ENCODE data around the gene GTF3C2. TPM values are rescaled to one million over a fixed set of nuclear protein-coding genes. Genes with fewer than 3 reads are reported as not detected.

The GTF3C2 gene
- total RNA-seq, 1 experiment from 2014 or later, result 85.4 TPM

DNA sequence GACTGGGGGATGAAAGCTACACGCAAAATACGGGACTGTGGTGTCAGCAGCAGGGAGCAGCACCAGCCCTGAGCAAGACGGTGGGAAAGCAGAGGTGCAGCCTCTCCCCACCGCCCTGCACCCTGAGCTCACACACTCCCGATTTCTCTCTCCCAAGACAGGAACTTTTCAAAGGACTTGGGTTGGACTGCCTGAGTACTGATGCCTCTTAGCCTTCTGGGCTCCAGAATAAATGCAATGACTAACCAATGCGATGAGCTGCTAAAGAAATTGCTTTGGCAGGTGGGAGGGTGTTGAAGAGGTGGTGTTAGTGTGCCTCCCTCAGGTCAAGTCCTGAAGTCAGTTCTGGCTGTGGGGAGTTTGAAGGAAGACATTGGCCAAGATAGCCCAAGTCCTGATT, 64.7 kb downstream of the GTF3C2 start:
- no peak for DNase-seq
- H3K4me3 Mint-ChIP-seq (ENCODE audit: low read depth, unreplicated experiment), result no peak overlapping the region

DNA sequence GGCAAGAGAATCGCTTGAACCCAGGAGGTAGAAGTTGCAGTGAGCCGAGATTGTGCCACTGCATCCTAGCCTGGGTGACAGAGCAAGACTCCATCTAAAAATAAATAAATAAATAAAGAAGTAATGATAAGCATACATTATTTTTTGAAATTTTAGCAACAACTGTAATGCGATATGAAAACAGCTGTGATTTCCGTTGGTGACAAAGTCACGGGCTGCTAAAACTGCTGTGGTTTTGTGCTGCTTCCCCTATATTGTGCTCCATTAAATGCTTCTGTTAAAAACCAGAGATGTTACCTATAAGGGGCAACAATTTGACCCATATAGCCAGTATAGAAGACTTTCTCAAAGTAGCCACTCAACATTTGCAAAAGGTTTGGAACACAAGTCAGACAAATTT, 66.0 kb downstream of the GTF3C2 start:
- CTCF ChIA-PET, result no interaction called here
- no peaks in the 10 kb centered on the region for H3K9me3 Mint-ChIP-seq (ENCODE audit: low read depth, unreplicated experiment)
- H3K4me1 Mint-ChIP-seq (ENCODE audit: low read depth, unreplicated experiment), result peaks cover 23% of the 10 kb centered on the region
- H3K36me3 Mint-ChIP-seq (ENCODE audit: insufficient read depth, unreplicated experiment), result no peaks in the 10 kb centered on the region
- DNase-seq, result no peak
- H3K27ac Mint-ChIP-seq (ENCODE audit: unreplicated experiment), result no peak overlapping the region
- intact Hi-C loops (cut with micrococcal nuclease; ENCODE audit: unreplicated experiment), result no loop called here
- TF ChIP-seq, protein P1, sequence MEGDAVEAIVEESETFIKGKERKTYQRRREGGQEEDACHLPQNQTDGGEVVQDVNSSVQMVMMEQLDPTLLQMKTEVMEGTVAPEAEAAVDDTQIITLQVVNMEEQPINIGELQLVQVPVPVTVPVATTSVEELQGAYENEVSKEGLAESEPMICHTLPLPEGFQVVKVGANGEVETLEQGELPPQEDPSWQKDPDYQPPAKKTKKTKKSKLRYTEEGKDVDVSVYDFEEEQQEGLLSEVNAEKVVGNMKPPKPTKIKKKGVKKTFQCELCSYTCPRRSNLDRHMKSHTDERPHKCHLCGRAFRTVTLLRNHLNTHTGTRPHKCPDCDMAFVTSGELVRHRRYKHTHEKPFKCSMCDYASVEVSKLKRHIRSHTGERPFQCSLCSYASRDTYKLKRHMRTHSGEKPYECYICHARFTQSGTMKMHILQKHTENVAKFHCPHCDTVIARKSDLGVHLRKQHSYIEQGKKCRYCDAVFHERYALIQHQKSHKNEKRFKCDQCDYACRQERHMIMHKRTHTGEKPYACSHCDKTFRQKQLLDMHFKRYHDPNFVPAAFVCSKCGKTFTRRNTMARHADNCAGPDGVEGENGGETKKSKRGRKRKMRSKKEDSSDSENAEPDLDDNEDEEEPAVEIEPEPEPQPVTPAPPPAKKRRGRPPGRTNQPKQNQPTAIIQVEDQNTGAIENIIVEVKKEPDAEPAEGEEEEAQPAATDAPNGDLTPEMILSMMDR (IDR thresholded peaks at IDR 0.05; ENCODE audit: unreplicated experiment), result no peak
- peaks cover 33% of the 10 kb centered on the region for H3K27me3 Mint-ChIP-seq (ENCODE audit: unreplicated experiment)
- no peak overlapping the region for H3K4me3 Mint-ChIP-seq (ENCODE audit: low read depth, unreplicated experiment)
- no TSS peak for BruUV-seq (replicated peaks)

More for the DNA sequence above, 64.7 kb downstream of the GTF3C2 start:
- Mint-ChIP-seq H3K36me3 (ENCODE audit: insufficient read depth, unreplicated experiment) (no peaks in the 10 kb centered on the region), H3K27ac (ENCODE audit: unreplicated experiment) (no peak overlapping the region), H3K27me3 (ENCODE audit: unreplicated experiment) (peaks cover 27% of the 10 kb centered on the region), H3K4me1 (ENCODE audit: low read depth, unreplicated experiment) (peaks cover 23% of the 10 kb centered on the region), H3K9me3 (ENCODE audit: low read depth, unreplicated experiment) (no peaks in the 10 kb centered on the region)
- intact Hi-C loops (cut with micrococcal nuclease; ENCODE audit: unreplicated experiment), result no loop called here
- BruUV-seq (replicated peaks), result no TSS peak
- CTCF ChIA-PET, result interaction anchor here (0.6 to 3.5 kb wide), 4 partner anchors 10 to 100 kb away, joined by 4 to 32 read pairs (median 18); partner anchors contain the start of gene TRIM54
- TF ChIP-seq, protein P1 (IDR thresholded peaks at IDR 0.05; ENCODE audit: unreplicated experiment), result no peak

DNA sequence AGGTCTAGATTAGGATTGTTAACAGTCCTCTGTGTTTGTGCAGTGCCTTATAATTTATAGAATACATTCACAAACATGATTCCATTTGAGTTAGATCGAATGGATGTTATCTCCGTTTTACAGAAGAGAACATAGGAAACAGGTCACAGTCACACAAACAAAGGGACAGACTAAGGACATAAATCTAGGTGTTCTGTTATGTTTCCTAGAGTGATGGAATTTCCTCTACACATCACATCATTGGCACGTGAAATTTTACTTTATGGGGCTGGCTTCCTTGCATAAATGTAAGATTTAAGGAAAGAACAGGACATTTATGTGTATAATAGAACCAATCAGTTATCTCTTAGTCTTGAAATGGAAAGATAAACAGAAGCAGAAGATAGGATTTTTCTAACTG, 68.0 kb downstream of the GTF3C2 start:
- DNase-seq, result no peak
- Mint-ChIP-seq H3K36me3 (ENCODE audit: insufficient read depth, unreplicated experiment) (no peaks in the 10 kb centered on the region), H3K27me3 (ENCODE audit: unreplicated experiment) (peaks cover 46% of the 10 kb centered on the region), H3K4me1 (ENCODE audit: low read depth, unreplicated experiment) (peaks cover 22% of the 10 kb centered on the region), H3K27ac (ENCODE audit: unreplicated experiment) (no peak overlapping the region), H3K9me3 (ENCODE audit: low read depth, unreplicated experiment) (no peaks in the 10 kb centered on the region), H3K4me3 (ENCODE audit: low read depth, unreplicated experiment) (no peak overlapping the region)
- CTCF ChIA-PET, result no interaction called here
- intact Hi-C loops (cut with micrococcal nuclease; ENCODE audit: unreplicated experiment), result no loop called here
- TF ChIP-seq, protein P1 (IDR thresholded peaks at IDR 0.05; ENCODE audit: unreplicated experiment), result no peak
- BruUV-seq (replicated peaks), result no TSS peak

DNA sequence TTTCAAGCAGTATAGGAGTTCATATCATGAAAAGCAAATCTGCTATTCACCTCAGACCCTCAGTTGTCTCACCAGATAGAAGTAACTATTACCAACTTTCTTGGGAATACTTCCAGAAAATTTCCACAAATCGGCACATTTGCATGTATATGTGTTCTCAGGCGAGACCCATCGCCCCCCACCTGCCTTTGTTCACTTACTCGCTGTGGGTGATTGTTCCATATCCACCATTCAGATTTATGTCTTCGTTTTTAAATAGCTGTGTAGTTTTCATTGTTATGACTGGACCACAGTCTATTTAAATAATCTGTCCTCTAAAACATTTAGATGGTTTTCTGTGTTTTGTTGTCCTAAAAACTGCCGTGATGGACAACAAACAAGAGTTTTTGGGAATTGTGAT, 71.1 kb downstream of the GTF3C2 start:
- TF ChIP-seq, protein P1 (IDR thresholded peaks at IDR 0.05; ENCODE audit: unreplicated experiment), result no peak
- no peak for DNase-seq
- peaks cover 16% of the 10 kb centered on the region for H3K4me1 Mint-ChIP-seq (ENCODE audit: low read depth, unreplicated experiment)
- intact Hi-C loops (cut with micrococcal nuclease; ENCODE audit: unreplicated experiment), result no loop called here
- no peaks in the 10 kb centered on the region for H3K9me3 Mint-ChIP-seq (ENCODE audit: low read depth, unreplicated experiment)
- no TSS peak for BruUV-seq (replicated peaks)
- no peaks in the 10 kb centered on the region for H3K36me3 Mint-ChIP-seq (ENCODE audit: insufficient read depth, unreplicated experiment)
- H3K4me3 Mint-ChIP-seq (ENCODE audit: low read depth, unreplicated experiment), result no peak overlapping the region
- CTCF ChIA-PET, result no interaction called here
- peaks cover 77% of the 10 kb centered on the region for H3K27me3 Mint-ChIP-seq (ENCODE audit: unreplicated experiment)
- no peak overlapping the region for H3K27ac Mint-ChIP-seq (ENCODE audit: unreplicated experiment)

Data from Calu3 (cell line).